IMR-90 (cell line): ENCODE measurements around the gene A3GALT2. TPM values are rescaled to one million over a fixed set of nuclear protein-coding genes. Genes with fewer than 3 reads are reported as not detected.

ENCODE experiments used
- ATAC-seq: fragments of 200-7000 bp; cut with Tn5 transposase; 2 replicates; pipeline ENCODE4 v1.9.1; 2020; ENCODE audit warnings: low read depth, mild to moderate bottlenecking, moderate library complexity
- BruUV-seq: library from RNA; stranded (reverse); fragments of 400-500 nt; replicated peaks from 2 replicates; lab custom pipeline; 2021; lab: Mats Ljungman, UMichigan
- CTCF ChIA-PET: fragments of 300-600 bp; formaldehyde crosslinking; extraction: SDS; loops from one replicate; lab custom pipeline; 2021; ENCODE audit warnings: antibody characterized with exemption; lab: Yijun Ruan, JAX
- POLR2A ChIA-PET: fragments of 300-600 bp; sonication (Branson Sonifier 250); formaldehyde crosslinking; loops from one replicate; lab custom pipeline; 2022; ENCODE audit warnings: antibody characterized with exemption; ENCODE audit not compliant: unreplicated experiment; lab: Charles Lee
- DNase-seq: peaks from one replicate; pipeline ENCODE4 v3.0.0; 2013
- H2AFZ ChIP-seq: replicated peaks from 2 replicates; pipeline ENCODE3; 2013; ENCODE audit warnings: low read length, mild to moderate bottlenecking; ENCODE audit not compliant: poor library complexity
- H2AK5ac ChIP-seq: 2 replicates; pipeline ENCODE4 v1.6.1; 2013; ENCODE audit warnings: low read depth, low read length, inconsistent platforms
- H2AK9ac ChIP-seq: replicated peaks from 2 replicates; pipeline ENCODE3; 2013; ENCODE audit warnings: mild to moderate bottlenecking, low read depth, low read length, moderate library complexity; ENCODE audit not compliant: poor library complexity
- H2BK120ac ChIP-seq: 2 replicates; pipeline ENCODE4 v1.6.1; 2013; ENCODE audit warnings: low read depth, low read length, inconsistent platforms
- H2BK15ac ChIP-seq: 3 replicates; pipeline ENCODE4 v1.6.1; 2013; ENCODE audit warnings: low read depth, low read length, inconsistent platforms
- H2BK20ac ChIP-seq: 2 replicates; pipeline ENCODE4 v1.6.1; 2013; ENCODE audit warnings: low read depth, mild to moderate bottlenecking, inconsistent platforms, low read length, moderate library complexity
- H2BK5ac ChIP-seq: 2 replicates; pipeline ENCODE4 v1.6.1; 2013; ENCODE audit warnings: mild to moderate bottlenecking, low read depth, low read length, inconsistent platforms; ENCODE audit not compliant: poor library complexity, severe bottlenecking
- H3K14ac ChIP-seq: replicated peaks from 2 replicates; pipeline ENCODE4 v1.6.1; 2013; ENCODE audit warnings: low read depth, low read length, inconsistent platforms
- H3K18ac ChIP-seq: 2 replicates; pipeline ENCODE4 v1.6.1; 2013; ENCODE audit warnings: low read depth, low read length, control low read depth
- H3K23ac ChIP-seq: 2 replicates; pipeline ENCODE4 v1.6.1; 2013; ENCODE audit warnings: low read depth, low read length, inconsistent platforms
- H3K27ac ChIP-seq: 2 replicates; pipeline ENCODE4 v1.5.1; 2013; ENCODE audit warnings: mild to moderate bottlenecking, control low read depth, low read length; ENCODE audit not compliant: insufficient read depth
- H3K27me3 ChIP-seq: 2 replicates; pipeline ENCODE4 v1.6.1; 2013; ENCODE audit warnings: low read length; ENCODE audit not compliant: control insufficient read depth, insufficient read depth
- H3K36me3 ChIP-seq: 2 replicates; pipeline ENCODE4 v1.6.1; 2013; ENCODE audit warnings: low read length, mixed read lengths; ENCODE audit not compliant: control insufficient read depth, insufficient read depth
- H3K4ac ChIP-seq: 2 replicates; pipeline ENCODE4 v1.6.1; 2013; ENCODE audit warnings: low read depth, low read length, inconsistent platforms
- H3K4me1 ChIP-seq: 2 replicates; pipeline ENCODE4 v1.6.1; 2013; ENCODE audit warnings: low read length, mixed read lengths; ENCODE audit not compliant: control insufficient read depth, insufficient read depth
- H3K4me2 ChIP-seq: 2 replicates; pipeline ENCODE4 v1.6.1; 2013; ENCODE audit warnings: low read depth, mild to moderate bottlenecking, control low read depth, low read length, moderate library complexity
- H3K4me3 ChIP-seq: 2 replicates; pipeline ENCODE4 v1.5.1; 2013; ENCODE audit warnings: low read depth, mild to moderate bottlenecking, control low read depth, low read length, moderate library complexity; ENCODE audit not compliant: insufficient read depth
- H3K56ac ChIP-seq: 2 replicates; pipeline ENCODE4 v1.6.1; 2013; ENCODE audit warnings: low read length, inconsistent platforms; ENCODE audit not compliant: insufficient read depth; ENCODE audit errors: extremely low read depth
- H3K79me1 ChIP-seq, 2 experiments: 2 replicates each; pipeline ENCODE4 v1.6.1; 2013; ENCODE audit warnings: low read length in 2 of 2, inconsistent platforms in 1 of 2, low read depth in 1 of 2
- H3K9ac ChIP-seq: 2 replicates; pipeline ENCODE4 v1.6.1; 2013; ENCODE audit warnings: low read depth, low read length, control low read depth
- H3K9me1 ChIP-seq: 2 replicates; pipeline ENCODE4 v1.6.1; 2013; ENCODE audit warnings: low read length, inconsistent platforms; ENCODE audit not compliant: insufficient read depth
- H3K9me3 ChIP-seq: 2 replicates; pipeline ENCODE4 v1.6.1; 2013; ENCODE audit warnings: low read length; ENCODE audit not compliant: control insufficient read depth, insufficient read depth
- H4K20me1 ChIP-seq: 2 replicates; pipeline ENCODE4 v1.6.1; 2013; ENCODE audit warnings: low read length, inconsistent platforms; ENCODE audit not compliant: insufficient read depth
- H4K5ac ChIP-seq: 2 replicates; pipeline ENCODE4 v1.6.1; 2013; ENCODE audit warnings: mild to moderate bottlenecking, low read depth, low read length, control low read depth
- H4K8ac ChIP-seq, 2 experiments: 2 replicates each; pipeline ENCODE4 v1.6.1; 2013; ENCODE audit warnings: low read depth in 2 of 2, low read length in 2 of 2, control low read depth in 1 of 2, inconsistent platforms in 1 of 2
- H4K91ac ChIP-seq: 2 replicates; pipeline ENCODE4 v1.6.1; 2013; ENCODE audit warnings: low read depth, low read length, inconsistent platforms; ENCODE audit not compliant: insufficient read depth
- CHD1 ChIP-seq: IDR thresholded peaks from 2 replicates; pipeline ENCODE4 v1.6.1; 2012; ENCODE audit warnings: low read depth, low read length, improper control_type of control experiment
- MXI1 ChIP-seq: IDR thresholded peaks from 2 replicates; pipeline ENCODE4 v1.6.1; 2012; ENCODE audit warnings: low read depth, mild to moderate bottlenecking, low read length, moderate library complexity, borderline replicate concordance
- POLR2A ChIP-seq: IDR thresholded peaks from 2 replicates; pipeline ENCODE4 v1.6.1; 2012; ENCODE audit warnings: mild to moderate bottlenecking, low read depth, low read length
- WGBS, 2 experiments: methylation state at CpG; one replicate each; pipeline versions ENCODE4 v1.1.5 to v1.1.7; 2013; ENCODE audit warnings: missing lambda C conversion rate in 2 of 2; ENCODE audit not compliant: insufficient read length in 1 of 2; ENCODE audit errors: extremely low coverage in 2 of 2; 5-methylcytosine and 5-hydroxymethylcytosine counted together
- dilution Hi-C: fragments of 300-500 bp; cut with HindIII; formaldehyde crosslinking; loops from one replicate; pipeline ENCODE4 v1.14.3; 2018; ENCODE audit warnings: low sequenced_read_pairs; ENCODE audit not compliant: unreplicated experiment
- in situ Hi-C: fragments of 300-500 bp; cut with MboI; formaldehyde crosslinking; loops from 3 replicates; pipeline ENCODE4 v1.14.3; 2019; ENCODE audit warnings: low sequenced_read_pairs, inconsistent platforms, mixed read lengths
- intact Hi-C: fragments of 100-400 bp; cut with micrococcal nuclease; formaldehyde crosslinking; loops from 2 replicates; pipeline ENCODE4 v1.10.0; 2022
- polyA plus RNA-seq, 3 experiments: library from polyadenylated mRNA; depleted of rRNA; stranded (reverse); fragments of >200 nt; gene quantifications; 2 replicates each; pipeline ENCODE4 v1.2.3, GENCODE V29; 2012; ENCODE audit warnings: low replicate concordance in 1 of 3
- total RNA-seq: library from RNA; depleted of rRNA; stranded (reverse); fragments of >200 nt; gene quantifications from 2 replicates; pipeline ENCODE4 v1.2.3, GENCODE V29; 2012

Gene A3GALT2
- total and polyA plus RNA-seq, 2 of the 4 experiments (the other 2 are of a cell fraction), result not detected

- peak overlapping the region; percentile 59 for H4K5ac ChIP-seq
- peak overlapping the region; percentile 78 for H2BK5ac ChIP-seq
- peak overlapping the region; percentile 86 for H3K27ac ChIP-seq
- POLR2A ChIA-PET, result interaction anchor here (0.6 kb wide), 2 partner anchors 48 to 1720 kb away, joined by 4 to 7 read pairs; no protein-coding TSS in a partner anchor
- intact Hi-C loops, result loop anchor here (1.0 to 5.0 kb wide), 2 partner anchors 77 to 161 kb away; no protein-coding TSS in a partner anchor
- dilution Hi-C loops, result no loop called here
- H3K79me1 ChIP-seq, result peaks cover 37 to 53% of the 10 kb centered on the region in 2 experiments
- peak overlapping the region; percentile 60; the same call in 1 of the 3 replicates for H2BK15ac ChIP-seq
- H3K18ac ChIP-seq, result peak overlapping the region; percentile 62; the same call in 1 of the 2 replicates
- TF ChIP-seq MXI1 (no peak), CHD1 (no peak), POLR2A (no peak)
- H3K27me3 ChIP-seq, result no peaks in the 10 kb centered on the region
- peaks cover 19% of the 10 kb centered on the region for H4K20me1 ChIP-seq
- H3K4me3 ChIP-seq, result peak overlapping the region; percentile 59
- peak overlapping the region; percentile 95 for H2AK5ac ChIP-seq
- in situ Hi-C loops, result no loop called here
- H3K23ac ChIP-seq, result peak overlapping the region; percentile 57
- peak; percentile 20 for DNase-seq
- H4K91ac ChIP-seq, result peak overlapping the region; percentile 96
- no peaks in the 10 kb centered on the region for H3K9me3 ChIP-seq
- peak overlapping the region; percentile 70 to 89 for H4K8ac ChIP-seq
- CTCF ChIA-PET, result interaction anchor here (0.6 kb wide), 1 partner anchor 204 kb away, joined by 4 read pairs; no protein-coding TSS in a partner anchor
- peak overlapping the region; percentile 90 for H3K56ac ChIP-seq
- H3K14ac ChIP-seq, result peak overlapping the region; percentile 84
- no peak overlapping the region; the same call in 1 of the 2 replicates for H2BK20ac ChIP-seq
- H3K9ac ChIP-seq, result peak overlapping the region; percentile 94
- H2AK9ac ChIP-seq, result peak overlapping the region; percentile 93
- peak overlapping the region; percentile 77 for H2AFZ ChIP-seq
- 100% methylated on average over 1 of the region's 19 CpGs; no CpG with 5 or more reads in 1 of the 2 experiments for WGBS, 2 experiments
- H3K9me1 ChIP-seq, result peaks cover 42% of the 10 kb centered on the region
- peak overlapping the region; percentile 70 for H3K4me2 ChIP-seq
- peak overlapping the region; percentile 71 for H2BK120ac ChIP-seq
- H3K36me3 ChIP-seq, result peaks cover 5% of the 10 kb centered on the region
- H3K4ac ChIP-seq, result peak overlapping the region; percentile 91
- H3K4me1 ChIP-seq, result peaks cover 15% of the 10 kb centered on the region
- ATAC-seq, result peak; percentile 1; the same call in 1 of the 2 replicates
- BruUV-seq, result no TSS peak
Observed at GRCh38 chr1:33257772-33258712, 62.9 kb downstream of the A3GALT2 start.
